Dermis microvascular lymphatic vessel endothelial cell (primary cell): ENCODE measurements around the gene TGFBR3L. TPM values are rescaled to one million over a fixed set of nuclear protein-coding genes. Genes with fewer than 3 reads are reported as not detected.
A peak's percentile ranks its signal among the peaks of the same experiment; 100 is the strongest.
"Not testable (repeated sequence)": the region's sequence is repeated elsewhere in the genome, so short reads cannot be mapped to it uniquely, and the experiment has no call there.

Experiments used
- DNase-seq, 2 donors: peaks; one replicate each; pipeline versions ENCODE4 v3.0.0 to v3.0.0-alpha.2; 2010; ENCODE audit warnings: low read depth in 2 of 2
- total RNA-seq: library from RNA; depleted of rRNA; stranded (reverse); fragments of >200 nt; gene quantifications from 2 replicates; pipeline ENCODE4 v1.2.1, GENCODE V29; 2014

Gene TGFBR3L
- total RNA-seq, 1 donor from 2014 or later: 0.26 TPM

GRCh38 chr19:7926727-7927604 lies 12.3 kb downstream of the TGFBR3L start:
- DNase-seq: no peak

- DNase-seq: no peak
Measured at GRCh38 chr19:7927605-7928333, 13.1 kb downstream of the TGFBR3L start.

GRCh38 chr19:7928334-7928706 lies 13.7 kb downstream of the TGFBR3L start:
- no peak for DNase-seq

- DNase-seq: peak in 1 of 2 donors; percentile 63
Measured at GRCh38 chr19:7928741-7929701, 14.4 kb downstream of the TGFBR3L start.

GRCh38 chr19:7930030-7930429 lies 15.4 kb downstream of the TGFBR3L start:
- DNase-seq: not testable (repeated sequence)

- DNase-seq: no peak
Measured at GRCh38 chr19:7930765-7931164, 16.1 kb downstream of the TGFBR3L start.

- DNase-seq: no peak
Measured at GRCh38 chr19:7931221-7932061, 16.8 kb downstream of the TGFBR3L start.

GRCh38 chr19:7932276-7932929 lies 17.8 kb downstream of the TGFBR3L start:
- no peak for DNase-seq

GRCh38 chr19:7932930-7933300 lies 18.3 kb downstream of the TGFBR3L start:
- no peak for DNase-seq

- no peak for DNase-seq
Measured at GRCh38 chr19:7933411-7933810, 18.8 kb downstream of the TGFBR3L start.

- no peak for DNase-seq
Measured at GRCh38 chr19:7933828-7934725, 19.4 kb downstream of the TGFBR3L start.

- no peak for DNase-seq
Measured at GRCh38 chr19:7934766-7935165, 20.1 kb downstream of the TGFBR3L start.

- DNase-seq: no peak
Measured at GRCh38 chr19:7940841-7941240, 26.2 kb downstream of the TGFBR3L start.

- DNase-seq: no peak
Measured at GRCh38 chr19:7941895-7942596, 27.4 kb downstream of the TGFBR3L start.

GRCh38 chr19:7942981-7943443 lies 28.4 kb downstream of the TGFBR3L start:
- DNase-seq: no peak

GRCh38 chr19:7943444-7944176 lies 29.0 kb downstream of the TGFBR3L start, which contains the start of gene TIMM44:
Gene TIMM44 (minus strand): TSS chr19:7943666. CDS start chr19:7943651, 15 bp downstream.
- DNase-seq: peak; percentile 99 to 100

GRCh38 chr19:7944177-7944761 lies 29.6 kb downstream of the TGFBR3L start:
- peak; percentile 77 to 89 for DNase-seq
